ENCODE measurements around the gene CHI3L2.
"Not testable (repeated sequence)": the region's sequence is repeated elsewhere in the genome, so short reads cannot be mapped to it uniquely, and the experiment has no call there.

GRCh38 chr1:111215285-111215684, 12.2 kb upstream of the CHI3L2 start:
- TF ChIP-seq CTCF (IDR thresholded peaks at IDR 0.05 in 2 of 3, conservative IDR thresholded peaks at IDR 0.05 in 1 of 3; ENCODE audit: control insufficient read depth in 2 of 3, extremely low read depth in 1 of 3, insufficient read depth in 1 of 3, low read depth in 3 of 3, low read length in 3 of 3); BHLHE40 (IDR thresholded peaks at IDR 0.05; ENCODE audit: borderline replicate concordance in 1 of 2, low read depth in 2 of 2, low read length in 1 of 2); MAX (IDR thresholded peaks at IDR 0.05; ENCODE audit: low read depth, low read length): not testable (repeated sequence)

All from GM12878 (cell line).